Cardiac fibroblast (primary cell): ENCODE results near the gene OPRM1.

Experiments used
- DNase-seq, 2 donors: peaks; one replicate each; pipeline versions ENCODE4 v3.0.0 to v3.0.0-alpha.2; 2010; ENCODE audit warnings: low read depth in 2 of 2
- H3K4me3 ChIP-seq, 2 donors: replicated peaks in 1 of 2; 1 replicate in 1 of 2; 2 replicates in 1 of 2; pipeline ENCODE4 v1.5.1; 2011; ENCODE audit warnings: low read depth in 2 of 2, low read length in 2 of 2, mild to moderate bottlenecking in 2 of 2, moderate library complexity in 1 of 2
- CTCF ChIP-seq: IDR thresholded peaks from one replicate; pipeline ENCODE4 v1.5.1; 2011; ENCODE audit warnings: low read depth, mild to moderate bottlenecking, low read length, inconsistent platforms

The OPRM1 gene

GRCh38 chr6:154096316-154096715, 57.3 kb downstream of the OPRM1 start:
- DNase-seq: no peak
- H3K4me3 ChIP-seq: no peak overlapping the region
- TF ChIP-seq CTCF: no peak

GRCh38 chr6:154096834-154097233, 57.8 kb downstream of the OPRM1 start:
- no peak for DNase-seq
- H3K4me3 ChIP-seq: no peak overlapping the region
- TF ChIP-seq CTCF: no peak

GRCh38 chr6:154099211-154099610, 60.2 kb downstream of the OPRM1 start:
- DNase-seq: no peak
- TF ChIP-seq CTCF: no peak
- H3K4me3 ChIP-seq: no peak overlapping the region

GRCh38 chr6:154106251-154106650, 67.2 kb downstream of the OPRM1 start:
- DNase-seq: no peak
- H3K4me3 ChIP-seq: no peak overlapping the region
- no peak for TF ChIP-seq CTCF

- no peak for DNase-seq
- H3K4me3 ChIP-seq: no peak overlapping the region
- no peak for TF ChIP-seq CTCF
Measured at GRCh38 chr6:154111025-154111424, 72.0 kb downstream of the OPRM1 start.

GRCh38 chr6:154112181-154112809, 73.3 kb downstream of the OPRM1 start:
- no peak for DNase-seq
- no peak overlapping the region for H3K4me3 ChIP-seq
- TF ChIP-seq CTCF: no peak

GRCh38 chr6:154113392-154113791, 74.4 kb downstream of the OPRM1 start:
- no peak for DNase-seq
- TF ChIP-seq CTCF: no peak
- no peak overlapping the region for H3K4me3 ChIP-seq
